ENCODE data around the gene KISS1.

DNA sequence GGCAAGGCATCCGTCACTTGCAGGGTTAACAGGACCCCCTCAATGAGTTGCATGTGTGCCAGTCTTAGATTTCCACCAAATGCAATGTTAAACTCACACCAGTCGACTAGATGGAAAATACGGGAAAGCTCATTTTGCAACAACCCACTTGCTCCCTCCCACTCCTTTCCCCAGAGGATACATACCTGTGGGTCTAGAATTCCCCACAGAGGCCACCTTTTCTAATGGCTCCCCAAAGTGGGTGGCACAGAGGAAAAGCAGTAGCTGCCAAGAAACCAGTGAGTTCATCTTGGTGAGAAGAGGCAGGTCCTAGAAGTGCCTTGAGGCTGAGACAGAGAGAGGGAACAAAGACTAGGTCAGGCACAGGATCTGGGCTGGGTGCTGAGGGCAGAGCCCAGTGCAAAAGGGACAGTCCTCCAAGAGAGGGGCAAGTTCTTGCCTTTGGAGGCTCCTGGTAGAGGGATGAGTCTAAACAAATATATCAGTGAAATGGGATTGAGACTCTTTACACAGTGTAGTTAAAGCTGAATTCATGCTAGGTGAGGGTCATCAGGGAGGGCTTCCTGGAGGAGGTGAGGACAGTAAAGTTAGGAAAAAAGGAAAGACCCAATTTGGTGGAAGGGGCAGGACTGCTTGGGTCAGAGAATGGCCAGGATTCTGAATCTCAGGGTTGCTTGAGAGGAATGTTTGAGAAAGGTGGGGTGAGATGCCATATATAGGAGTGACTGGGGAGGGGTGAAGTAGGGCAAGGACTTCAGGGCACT lies 3.5 kb downstream of the KISS1 start:
- TF ChIP-seq, protein P1, sequence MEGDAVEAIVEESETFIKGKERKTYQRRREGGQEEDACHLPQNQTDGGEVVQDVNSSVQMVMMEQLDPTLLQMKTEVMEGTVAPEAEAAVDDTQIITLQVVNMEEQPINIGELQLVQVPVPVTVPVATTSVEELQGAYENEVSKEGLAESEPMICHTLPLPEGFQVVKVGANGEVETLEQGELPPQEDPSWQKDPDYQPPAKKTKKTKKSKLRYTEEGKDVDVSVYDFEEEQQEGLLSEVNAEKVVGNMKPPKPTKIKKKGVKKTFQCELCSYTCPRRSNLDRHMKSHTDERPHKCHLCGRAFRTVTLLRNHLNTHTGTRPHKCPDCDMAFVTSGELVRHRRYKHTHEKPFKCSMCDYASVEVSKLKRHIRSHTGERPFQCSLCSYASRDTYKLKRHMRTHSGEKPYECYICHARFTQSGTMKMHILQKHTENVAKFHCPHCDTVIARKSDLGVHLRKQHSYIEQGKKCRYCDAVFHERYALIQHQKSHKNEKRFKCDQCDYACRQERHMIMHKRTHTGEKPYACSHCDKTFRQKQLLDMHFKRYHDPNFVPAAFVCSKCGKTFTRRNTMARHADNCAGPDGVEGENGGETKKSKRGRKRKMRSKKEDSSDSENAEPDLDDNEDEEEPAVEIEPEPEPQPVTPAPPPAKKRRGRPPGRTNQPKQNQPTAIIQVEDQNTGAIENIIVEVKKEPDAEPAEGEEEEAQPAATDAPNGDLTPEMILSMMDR (IDR thresholded peaks at IDR 0.05) = no peak
- TF ChIP-seq POLR2A (IDR thresholded peaks at IDR 0.05) = no peak

Measured in adrenal gland (tissue), 5 donors.